Bronchial smooth muscle cell (primary cell): ENCODE results near the gene NEDD4L. TPM values are rescaled to one million over a fixed set of nuclear protein-coding genes. Genes with fewer than 3 reads are reported as not detected.

Experiments used
- total RNA-seq: library from RNA; depleted of rRNA; stranded (reverse); fragments of >200 nt; gene quantifications from 2 replicates; pipeline ENCODE4 v1.2.1, GENCODE V29; 2014

Gene NEDD4L
- total RNA-seq = 0.95 and 14.6 TPM in 2 replicates

GRCh38 chr18:58043491-58044369 lies at the start of gene NEDD4L:
Gene NEDD4L (plus strand): TSS chr18:58044226. CDS start chr18:58044661, 435 bp downstream.

Other genes starting within 250 kb of the NEDD4L start
- 10.6 and 15.5 TPM in 2 replicates for gene ATP8B1, start 240.9 kb upstream of the NEDD4L start, total RNA-seq